GM20000 (cell line): ENCODE results near the gene JARID2.

Experiments used
- DNase-seq: peaks from one replicate; pipeline ENCODE4 v3.0.0; 2012; ENCODE audit warnings: low spot score
- TF ChIP-seq, protein P1 (sequence below): IDR thresholded peaks from 2 replicates; pipeline ENCODE4 v1.5.1; 2012; ENCODE audit warnings: mild to moderate bottlenecking, control low read depth; ENCODE audit errors: extremely low read depth, missing control alignments

JARID2 gene

DNA sequence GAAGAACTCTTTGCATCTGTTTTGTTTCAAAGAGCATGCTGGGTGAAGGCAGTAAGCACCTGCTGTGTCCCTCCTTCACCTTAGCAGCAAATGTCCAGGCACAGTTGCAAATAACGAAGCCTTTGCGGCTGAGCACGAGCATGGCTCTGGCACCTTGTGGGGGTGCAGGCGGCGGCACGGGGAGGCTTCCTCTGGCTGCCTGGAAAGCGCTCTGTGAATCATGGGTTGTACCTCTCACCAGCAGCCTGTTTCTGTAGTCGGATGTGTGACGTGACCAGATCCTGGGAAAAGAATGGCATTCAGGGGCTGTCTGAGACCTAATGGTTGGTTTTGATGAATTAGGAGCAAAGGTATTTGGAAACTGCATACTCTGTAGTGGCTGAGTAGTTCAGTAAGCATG lies 272.2 kb downstream of the JARID2 start:
- TF ChIP-seq, protein P1, sequence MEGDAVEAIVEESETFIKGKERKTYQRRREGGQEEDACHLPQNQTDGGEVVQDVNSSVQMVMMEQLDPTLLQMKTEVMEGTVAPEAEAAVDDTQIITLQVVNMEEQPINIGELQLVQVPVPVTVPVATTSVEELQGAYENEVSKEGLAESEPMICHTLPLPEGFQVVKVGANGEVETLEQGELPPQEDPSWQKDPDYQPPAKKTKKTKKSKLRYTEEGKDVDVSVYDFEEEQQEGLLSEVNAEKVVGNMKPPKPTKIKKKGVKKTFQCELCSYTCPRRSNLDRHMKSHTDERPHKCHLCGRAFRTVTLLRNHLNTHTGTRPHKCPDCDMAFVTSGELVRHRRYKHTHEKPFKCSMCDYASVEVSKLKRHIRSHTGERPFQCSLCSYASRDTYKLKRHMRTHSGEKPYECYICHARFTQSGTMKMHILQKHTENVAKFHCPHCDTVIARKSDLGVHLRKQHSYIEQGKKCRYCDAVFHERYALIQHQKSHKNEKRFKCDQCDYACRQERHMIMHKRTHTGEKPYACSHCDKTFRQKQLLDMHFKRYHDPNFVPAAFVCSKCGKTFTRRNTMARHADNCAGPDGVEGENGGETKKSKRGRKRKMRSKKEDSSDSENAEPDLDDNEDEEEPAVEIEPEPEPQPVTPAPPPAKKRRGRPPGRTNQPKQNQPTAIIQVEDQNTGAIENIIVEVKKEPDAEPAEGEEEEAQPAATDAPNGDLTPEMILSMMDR, result no peak
- no peak for DNase-seq

DNA sequence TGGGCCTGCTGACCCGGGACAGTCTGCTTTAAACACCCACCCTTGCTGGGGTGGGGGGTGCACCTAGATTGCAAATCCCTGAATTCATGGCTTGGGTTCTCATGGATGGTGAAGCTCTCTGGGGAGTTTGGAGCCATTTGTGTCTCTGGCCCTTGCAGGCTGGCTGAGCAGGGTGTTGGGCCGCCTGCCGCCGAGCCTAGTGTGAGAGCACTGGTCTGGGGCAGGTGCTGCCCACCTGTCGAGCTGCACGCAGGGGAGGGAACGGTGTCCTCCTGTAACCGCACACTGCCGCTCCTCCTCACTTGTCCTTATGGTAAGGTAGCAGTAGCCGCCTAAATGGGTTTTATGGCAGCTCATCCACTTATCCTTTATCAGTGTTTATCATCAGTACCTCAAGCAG lies 273.0 kb downstream of the JARID2 start:
- DNase-seq, result no peak
- TF ChIP-seq, protein P1, result no peak

DNA sequence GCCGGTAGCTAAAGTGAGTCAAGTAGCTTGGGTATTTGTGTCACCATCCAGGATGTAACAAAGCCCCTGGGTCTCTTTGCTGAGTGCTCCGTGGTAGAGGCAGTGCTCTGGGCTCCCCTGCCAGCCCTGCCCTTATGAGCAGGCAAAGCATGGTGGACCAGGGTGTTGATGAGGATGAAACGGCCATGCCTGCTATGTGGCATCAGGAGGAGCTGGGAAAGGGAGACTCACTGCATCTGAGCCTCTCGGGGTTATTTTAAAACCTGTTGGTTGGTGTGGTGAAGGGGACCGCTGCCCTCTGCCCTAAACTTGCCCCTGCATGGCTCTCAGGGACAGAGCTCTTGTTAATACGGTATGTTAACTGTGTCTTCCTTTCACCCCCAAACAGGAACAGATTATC lies 273.8 kb downstream of the JARID2 start:
- DNase-seq, result no peak
- TF ChIP-seq, protein P1, result no peak

DNA sequence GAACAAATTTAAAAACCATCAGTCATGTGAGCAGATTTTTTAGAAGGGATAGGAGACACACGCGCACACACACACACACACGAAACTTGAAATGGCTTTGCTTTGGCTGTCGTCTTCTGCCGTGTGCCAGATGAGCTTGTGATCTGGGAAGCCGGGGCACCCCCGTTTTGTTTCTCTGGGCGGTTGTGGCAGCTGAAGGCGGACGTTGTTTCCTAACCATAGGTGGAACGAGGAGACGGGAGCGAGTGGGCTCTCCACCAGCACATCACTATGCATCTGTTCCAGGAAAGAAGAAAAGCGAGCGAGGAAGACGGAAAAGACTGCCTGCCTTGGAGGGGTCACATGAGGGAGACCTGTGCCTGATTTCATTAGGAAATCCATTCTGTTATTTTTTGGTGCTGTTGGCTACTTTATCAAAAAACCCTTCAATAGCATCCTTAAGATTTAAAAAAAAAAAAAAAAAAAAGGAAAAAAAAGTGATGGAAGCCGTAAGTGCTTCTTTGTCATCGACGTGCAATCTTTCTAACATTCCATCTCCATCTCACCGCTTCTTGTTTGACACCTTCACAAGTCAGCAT lies 274.8 kb downstream of the JARID2 start:
- TF ChIP-seq, protein P1, result no peak
- no peak for DNase-seq

DNA sequence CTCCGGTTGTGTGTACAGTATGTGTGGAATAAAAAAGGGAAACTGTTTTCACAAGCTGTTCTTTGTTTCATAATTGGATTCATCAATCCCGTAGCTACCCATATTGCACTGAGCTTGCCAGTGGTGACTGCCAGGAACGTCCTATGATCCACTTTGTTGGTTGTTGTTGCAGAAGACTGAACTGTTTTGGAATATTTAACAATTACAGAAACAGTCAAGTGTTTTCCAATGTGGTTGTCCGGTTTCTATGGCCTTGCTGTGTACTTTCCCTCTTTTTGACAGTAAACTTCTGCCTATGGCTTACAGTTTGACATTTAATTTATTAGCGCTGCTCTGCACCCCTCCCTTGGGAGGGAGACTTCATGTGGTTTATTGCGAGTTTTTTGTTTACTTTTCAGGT lies 275.7 kb downstream of the JARID2 start:
- TF ChIP-seq, protein P1, result no peak
- no peak for DNase-seq

DNA sequence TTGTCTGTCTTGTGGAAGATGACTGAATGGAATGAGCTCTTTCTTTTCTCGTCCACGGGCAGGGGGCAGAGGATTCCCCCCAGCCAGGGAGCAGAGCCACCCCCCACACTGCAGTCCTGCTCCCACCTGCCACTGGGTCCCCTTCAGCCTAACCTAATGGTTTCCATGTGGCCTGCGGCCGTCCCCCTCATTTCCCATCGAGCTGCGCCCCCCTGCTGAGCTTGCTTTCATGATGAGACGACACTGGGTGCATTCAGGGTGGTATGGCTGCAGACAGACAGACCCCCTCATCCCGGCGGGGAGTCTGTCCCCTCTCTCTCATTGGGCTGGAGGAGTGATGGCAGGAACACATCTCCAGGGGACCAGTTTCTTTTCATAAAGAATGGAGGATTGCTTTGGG lies 276.2 kb downstream of the JARID2 start:
- DNase-seq, result no peak
- TF ChIP-seq, protein P1, result no peak

DNA sequence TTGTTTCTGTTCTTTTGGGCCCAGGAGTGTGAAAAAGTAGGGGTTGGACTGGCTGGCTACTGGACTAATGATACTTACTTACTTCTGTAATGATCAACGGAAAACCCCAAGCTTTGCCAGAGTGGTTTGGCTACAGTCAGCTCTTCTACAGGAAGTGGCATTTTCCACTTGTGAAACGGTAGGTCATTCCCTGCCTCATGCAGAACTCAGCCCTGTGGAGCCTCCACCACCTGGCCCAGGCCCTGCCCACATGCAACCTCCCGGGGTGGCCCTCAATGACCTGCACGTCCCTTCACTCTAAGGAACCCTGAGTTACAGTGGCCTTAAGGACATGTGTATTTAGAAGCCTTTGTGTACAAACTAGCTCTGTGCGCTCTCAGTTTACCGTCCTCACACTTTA lies 276.6 kb downstream of the JARID2 start:
- no peak for DNase-seq
- TF ChIP-seq, protein P1, result no peak
